ENCODE measurements around the gene CHN1.
A peak's percentile ranks its signal among the peaks of the same experiment; 100 is the strongest.

CHN1 gene

DNA sequence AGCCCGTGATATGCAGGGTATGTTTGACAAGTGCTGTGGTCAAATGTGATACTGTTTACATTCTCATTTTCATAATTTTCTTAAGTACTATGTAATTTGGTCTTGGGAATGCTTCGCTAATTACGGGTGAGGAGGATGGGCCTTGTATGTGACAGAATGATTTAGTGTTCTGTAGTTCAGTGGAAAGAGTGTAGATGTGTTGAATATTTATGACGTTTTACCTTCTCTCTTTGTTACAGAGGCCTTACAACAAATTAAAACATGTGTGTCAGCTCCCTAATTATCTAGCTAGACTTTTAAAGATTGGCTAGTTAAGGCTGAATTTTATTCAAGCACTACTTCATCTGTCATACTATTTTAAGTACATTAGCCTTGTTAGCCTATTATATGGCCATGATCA, 230.3 kb downstream of the CHN1 start:
- Mint-ChIP-seq H3K27me3 (ENCODE audit: low read depth, poor library complexity) (no peaks in the 10 kb centered on the region), H3K36me3 (ENCODE audit: low read depth) (no peaks in the 10 kb centered on the region), H3K4me1 (peaks cover 70% of the 10 kb centered on the region), H3K27ac (no peak overlapping the region), H3K4me3 (no peak overlapping the region), H3K9me3 (no peaks in the 10 kb centered on the region)
- no peak for DNase-seq
- TF ChIP-seq, protein P1, sequence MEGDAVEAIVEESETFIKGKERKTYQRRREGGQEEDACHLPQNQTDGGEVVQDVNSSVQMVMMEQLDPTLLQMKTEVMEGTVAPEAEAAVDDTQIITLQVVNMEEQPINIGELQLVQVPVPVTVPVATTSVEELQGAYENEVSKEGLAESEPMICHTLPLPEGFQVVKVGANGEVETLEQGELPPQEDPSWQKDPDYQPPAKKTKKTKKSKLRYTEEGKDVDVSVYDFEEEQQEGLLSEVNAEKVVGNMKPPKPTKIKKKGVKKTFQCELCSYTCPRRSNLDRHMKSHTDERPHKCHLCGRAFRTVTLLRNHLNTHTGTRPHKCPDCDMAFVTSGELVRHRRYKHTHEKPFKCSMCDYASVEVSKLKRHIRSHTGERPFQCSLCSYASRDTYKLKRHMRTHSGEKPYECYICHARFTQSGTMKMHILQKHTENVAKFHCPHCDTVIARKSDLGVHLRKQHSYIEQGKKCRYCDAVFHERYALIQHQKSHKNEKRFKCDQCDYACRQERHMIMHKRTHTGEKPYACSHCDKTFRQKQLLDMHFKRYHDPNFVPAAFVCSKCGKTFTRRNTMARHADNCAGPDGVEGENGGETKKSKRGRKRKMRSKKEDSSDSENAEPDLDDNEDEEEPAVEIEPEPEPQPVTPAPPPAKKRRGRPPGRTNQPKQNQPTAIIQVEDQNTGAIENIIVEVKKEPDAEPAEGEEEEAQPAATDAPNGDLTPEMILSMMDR (IDR thresholded peaks at IDR 0.05), result no peak

DNA sequence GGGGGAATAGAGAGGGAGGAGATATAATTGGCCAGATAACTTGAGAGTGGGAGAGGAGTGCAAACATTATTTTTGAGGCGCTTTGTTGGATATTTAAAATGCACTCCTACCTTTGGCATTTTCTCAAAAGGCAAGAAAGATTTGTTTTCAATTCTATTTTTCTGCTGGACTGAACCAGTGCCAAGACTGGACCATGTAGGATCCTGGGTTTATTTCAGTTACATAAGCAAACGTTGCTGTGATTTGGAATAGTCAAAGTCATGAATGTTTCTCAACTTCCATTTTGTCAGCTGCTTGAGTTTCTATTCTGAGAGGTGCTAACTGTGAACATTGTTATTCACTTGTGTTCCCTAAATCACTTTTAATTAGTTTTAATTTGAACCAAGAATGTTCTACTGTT, 232.0 kb downstream of the CHN1 start:
- Mint-ChIP-seq H3K27ac (no peak overlapping the region), H3K27me3 (ENCODE audit: low read depth, poor library complexity) (no peaks in the 10 kb centered on the region), H3K9me3 (no peaks in the 10 kb centered on the region), H3K4me1 (peaks cover 65% of the 10 kb centered on the region), H3K4me3 (no peak overlapping the region), H3K36me3 (ENCODE audit: low read depth) (no peaks in the 10 kb centered on the region)
- TF ChIP-seq, protein P1 (IDR thresholded peaks at IDR 0.05), result no peak
- no peak for DNase-seq

DNA sequence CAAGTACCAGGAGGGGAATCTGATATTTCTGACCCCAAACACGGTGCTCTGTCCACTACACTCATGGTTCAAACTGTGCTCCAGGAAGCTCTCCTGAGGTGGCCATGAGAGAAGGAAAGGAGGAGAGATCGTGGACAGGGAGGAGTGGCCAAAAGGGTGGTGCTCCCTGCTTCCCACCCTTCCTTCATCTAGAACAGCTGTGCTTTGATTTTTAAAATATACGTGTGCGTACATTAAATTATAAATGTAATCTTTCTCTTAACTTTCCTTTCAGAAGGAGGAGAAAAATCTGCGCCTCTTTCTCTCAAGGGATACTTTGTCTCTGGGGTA, 232.7 kb downstream of the CHN1 start:
- TF ChIP-seq, protein P1 (IDR thresholded peaks at IDR 0.05), result no peak
- peak overlapping the region; percentile 34 for H3K4me3 Mint-ChIP-seq
- no peaks in the 10 kb centered on the region for H3K36me3 Mint-ChIP-seq (ENCODE audit: low read depth)
- no peaks in the 10 kb centered on the region for H3K27me3 Mint-ChIP-seq (ENCODE audit: low read depth, poor library complexity)
- DNase-seq, result no peak
- peaks cover 60% of the 10 kb centered on the region for H3K4me1 Mint-ChIP-seq
- H3K27ac Mint-ChIP-seq, result peak overlapping the region; percentile 64
- H3K9me3 Mint-ChIP-seq, result no peaks in the 10 kb centered on the region

DNA sequence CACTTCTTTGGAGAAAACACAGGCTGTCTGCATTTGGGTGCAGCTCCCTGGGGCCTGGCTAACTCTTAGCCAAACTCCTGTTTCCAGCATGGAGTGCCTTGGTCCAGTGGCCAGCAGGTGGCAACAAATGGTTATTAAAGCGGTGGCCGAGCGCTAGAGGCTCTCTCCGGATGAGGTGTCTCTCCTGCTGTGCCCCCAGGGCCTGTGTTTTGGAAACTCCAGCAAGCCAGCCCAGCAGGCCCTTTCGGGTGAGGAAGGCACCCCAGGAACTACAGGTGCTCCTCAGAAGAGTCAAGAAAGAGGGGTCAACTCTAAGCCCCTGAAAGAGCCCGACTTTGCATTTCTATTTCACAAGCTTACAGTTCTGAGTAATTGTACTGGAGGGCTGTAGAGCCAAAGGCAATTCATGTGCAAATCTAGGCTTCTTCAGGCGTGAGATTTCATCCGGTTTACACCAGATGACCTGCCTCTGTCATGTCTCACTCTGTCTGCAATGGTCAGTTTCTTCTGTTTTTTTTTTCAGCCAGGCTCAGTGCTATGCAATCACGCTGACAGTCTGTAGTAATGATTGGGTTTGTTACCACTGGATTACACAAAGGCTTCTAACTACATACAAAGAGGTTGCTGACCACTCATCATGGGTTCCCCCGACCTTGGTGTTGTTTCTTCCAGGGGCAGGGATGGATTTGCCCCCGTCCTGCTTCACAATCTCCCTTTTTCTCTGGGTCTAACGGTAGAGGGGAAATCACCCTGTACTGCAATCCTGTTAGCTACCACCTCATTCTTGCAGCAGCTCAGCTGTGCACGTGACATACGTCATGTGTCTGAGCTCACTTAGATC, 233.3 kb downstream of the CHN1 start:
- no peaks in the 10 kb centered on the region for H3K27me3 Mint-ChIP-seq (ENCODE audit: low read depth, poor library complexity)
- H3K9me3 Mint-ChIP-seq, result no peaks in the 10 kb centered on the region
- H3K36me3 Mint-ChIP-seq (ENCODE audit: low read depth), result no peaks in the 10 kb centered on the region
- TF ChIP-seq, protein P1 (IDR thresholded peaks at IDR 0.05), result peak; percentile 74
- H3K27ac Mint-ChIP-seq, result peak overlapping the region; percentile 64
- peaks cover 60% of the 10 kb centered on the region for H3K4me1 Mint-ChIP-seq
- H3K4me3 Mint-ChIP-seq, result peak overlapping the region; percentile 34
- peak; percentile 73 for DNase-seq

DNA sequence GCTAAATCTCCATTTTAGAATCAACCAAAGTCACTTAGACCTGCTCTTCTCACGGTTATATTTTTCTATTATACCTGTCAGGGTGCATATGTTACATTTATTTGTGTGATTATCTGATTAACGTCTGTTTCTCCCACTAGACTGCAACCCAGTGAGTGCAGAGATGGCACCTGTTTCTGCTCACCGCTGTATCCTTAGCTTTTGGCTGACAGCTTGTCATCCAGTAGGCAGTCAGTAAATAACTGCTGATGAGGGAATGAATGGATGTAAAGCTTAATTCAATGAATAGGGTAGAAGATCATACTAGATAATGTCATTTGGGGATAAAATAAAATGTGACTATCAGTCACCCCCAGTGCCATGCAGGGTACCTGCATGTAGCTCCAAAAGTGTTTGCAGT, 234.0 kb downstream of the CHN1 start:
- DNase-seq, result no peak
- no peaks in the 10 kb centered on the region for H3K9me3 Mint-ChIP-seq
- no peaks in the 10 kb centered on the region for H3K36me3 Mint-ChIP-seq (ENCODE audit: low read depth)
- peaks cover 53% of the 10 kb centered on the region for H3K4me1 Mint-ChIP-seq
- H3K27ac Mint-ChIP-seq, result no peak overlapping the region
- no peak overlapping the region for H3K4me3 Mint-ChIP-seq
- TF ChIP-seq, protein P1 (IDR thresholded peaks at IDR 0.05), result no peak
- no peaks in the 10 kb centered on the region for H3K27me3 Mint-ChIP-seq (ENCODE audit: low read depth, poor library complexity)

DNA sequence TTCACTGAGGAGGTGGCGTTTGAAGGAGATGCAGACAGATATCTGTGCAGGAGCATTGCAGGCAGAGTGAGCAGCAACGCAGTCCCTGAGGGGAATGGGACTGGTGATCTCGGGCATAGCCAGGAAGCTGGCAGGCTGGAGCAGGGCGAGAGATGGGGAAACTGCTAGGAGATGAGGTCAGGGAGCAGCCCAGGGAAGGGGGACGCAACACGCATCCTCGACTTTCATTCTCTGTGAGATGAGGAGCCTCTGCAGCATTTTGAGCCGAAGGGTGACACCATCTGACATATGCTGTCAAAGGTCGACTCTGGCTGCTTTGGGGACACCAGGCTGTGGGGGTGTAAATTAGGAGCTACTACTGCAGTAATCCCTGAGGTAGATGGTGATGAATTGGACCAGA, 236.6 kb downstream of the CHN1 start:
- TF ChIP-seq, protein P1 (IDR thresholded peaks at IDR 0.05), result no peak
- H3K4me1 Mint-ChIP-seq, result peaks cover 60% of the 10 kb centered on the region
- no peaks in the 10 kb centered on the region for H3K27me3 Mint-ChIP-seq (ENCODE audit: low read depth, poor library complexity)
- no peaks in the 10 kb centered on the region for H3K9me3 Mint-ChIP-seq
- H3K4me3 Mint-ChIP-seq, result no peak overlapping the region
- no peak for DNase-seq
- H3K27ac Mint-ChIP-seq, result no peak overlapping the region
- no peaks in the 10 kb centered on the region for H3K36me3 Mint-ChIP-seq (ENCODE audit: low read depth)
